OCI-LY3 (cell line): ENCODE results near the gene ASH1L.
"Not testable (repeated sequence)": the region's sequence is repeated elsewhere in the genome, so short reads cannot be mapped to it uniquely, and the experiment has no call there.

ENCODE experiments used
- H2AFZ ChIP-seq: fragments of 200-600, 300-600 bp; shearing (Covaris generic); 2 replicates; pipeline ENCODE4 v1.6.0; 2014; ENCODE audit warnings: antibody characterized with exemption, low read depth, low read length
- H3K27ac ChIP-seq: fragments of 200-600, 300-600 bp; sonication (generic); 2 replicates; pipeline ENCODE4 v1.5.1; 2014; ENCODE audit warnings: mild to moderate bottlenecking, low read length, moderate library complexity, mixed read lengths
- H3K27me3 ChIP-seq: fragments of 200-600, 300-600 bp; sonication (generic); 2 replicates; pipeline ENCODE4 v1.6.1; 2014; ENCODE audit warnings: low read depth, low read length, mixed read lengths
- H3K36me3 ChIP-seq: fragments of 200-600, 300-600 bp; sonication (generic); replicated peaks from 2 replicates; pipeline ENCODE3; 2014; ENCODE audit warnings: low read depth, low read length, mixed read lengths
- H3K4me1 ChIP-seq: fragments of 300-600, 200-600 bp; sonication (generic); 2 replicates; pipeline ENCODE4 v1.6.1; 2014; ENCODE audit warnings: low read length, mixed read lengths
- H3K4me2 ChIP-seq: fragments of 200-600, 300-600 bp; sonication (generic); 2 replicates; pipeline ENCODE4 v1.6.1; 2014; ENCODE audit warnings: low read length, mixed read lengths
- H3K4me3 ChIP-seq: fragments of 300-600, 200-600 bp; sonication (generic); 2 replicates; pipeline ENCODE4 v1.5.1; 2014; ENCODE audit warnings: antibody characterized with exemption, mild to moderate bottlenecking, low read length, moderate library complexity
- H3K79me2 ChIP-seq: fragments of 300-600, 200-600 bp; shearing (Covaris generic); 2 replicates; pipeline ENCODE4 v1.6.1; 2014; ENCODE audit warnings: mild to moderate bottlenecking, low read length, mixed read lengths
- H3K9ac ChIP-seq: fragments of 300-600, 200-600 bp; shearing (Covaris generic); 2 replicates; pipeline ENCODE4 v1.6.0; 2014; ENCODE audit warnings: mild to moderate bottlenecking, low read length, moderate library complexity
- H3K9me3 ChIP-seq: fragments of 200-600, 300-600 bp; shearing (Covaris generic); 2 replicates; pipeline ENCODE4 v1.6.1; 2014; ENCODE audit warnings: low read length, mixed read lengths; ENCODE audit not compliant: insufficient read depth
- H4K20me1 ChIP-seq: fragments of 200-600, 300-600 bp; sonication (generic); 2 replicates; pipeline ENCODE4 v1.6.1; 2016; ENCODE audit warnings: low read length, mixed read lengths; ENCODE audit not compliant: insufficient read depth
- CTCF ChIP-seq: fragments of 200-600, 300-600 bp; sonication (generic); IDR thresholded peaks from 2 replicates; pipeline ENCODE4 v1.5.1; 2014; ENCODE audit warnings: antibody characterized with exemption, low read length, low read depth
- EZH2phosphoT487 ChIP-seq: fragments of 200-600 bp; shearing (Covaris generic); IDR thresholded peaks from 2 replicates; pipeline ENCODE4 v1.6.1; 2018; ENCODE audit warnings: antibody characterized with exemption, mixed run types, low read depth

The ASH1L gene

GRCh38 chr1:155608888-155609225, 46.3 kb upstream of the ASH1L start:
- Histone ChIP-seq H3K9me3 (no peaks in the 10 kb centered on the region), H3K4me3 (no peak overlapping the region), H3K9ac (no peak overlapping the region), H3K27me3 (no peaks in the 10 kb centered on the region), H2AFZ (no peak overlapping the region), H3K4me2 (no peak overlapping the region), H3K27ac (no peak overlapping the region), H3K79me2 (no peaks in the 10 kb centered on the region), H4K20me1 (no peaks in the 10 kb centered on the region), H3K36me3 (peaks cover 3% of the 10 kb centered on the region), H3K4me1 (peaks cover 5% of the 10 kb centered on the region; the same call in 1 of the 2 replicates)
- no peak for TF ChIP-seq EZH2phosphoT487
- TF ChIP-seq CTCF: no peak

GRCh38 chr1:155607708-155608107, 45.1 kb upstream of the ASH1L start:
- no peak overlapping the region for H3K4me3 ChIP-seq
- H2AFZ ChIP-seq: no peak overlapping the region
- TF ChIP-seq CTCF (no peak), EZH2phosphoT487 (no peak)
- H3K4me1 ChIP-seq: peaks cover 5% of the 10 kb centered on the region; the same call in 1 of the 2 replicates
- H3K27me3 ChIP-seq: no peaks in the 10 kb centered on the region
- no peaks in the 10 kb centered on the region for H3K9me3 ChIP-seq
- H3K79me2 ChIP-seq: no peaks in the 10 kb centered on the region
- H3K27ac ChIP-seq: no peak overlapping the region
- H4K20me1 ChIP-seq: no peaks in the 10 kb centered on the region
- H3K4me2 ChIP-seq: no peak overlapping the region
- no peaks in the 10 kb centered on the region for H3K36me3 ChIP-seq
- H3K9ac ChIP-seq: no peak overlapping the region

GRCh38 chr1:155599828-155600572, 37.4 kb upstream of the ASH1L start:
- not testable (repeated sequence) for H3K9me3 ChIP-seq, H2AFZ ChIP-seq, H4K20me1 ChIP-seq, H3K79me2 ChIP-seq, H3K4me2 ChIP-seq, H3K27ac ChIP-seq, H3K9ac ChIP-seq, H3K27me3 ChIP-seq, H3K4me3 ChIP-seq, H3K36me3 ChIP-seq
- H3K4me1 ChIP-seq: peaks cover 17% of the 10 kb centered on the region

- no peaks in the 10 kb centered on the region for H4K20me1 ChIP-seq
- peaks cover 11% of the 10 kb centered on the region for H3K4me1 ChIP-seq
- peak overlapping the region; percentile 95 for H2AFZ ChIP-seq
- TF ChIP-seq CTCF (no peak), EZH2phosphoT487 (no peak)
- peak overlapping the region; percentile 62 for H3K4me2 ChIP-seq
- no peaks in the 10 kb centered on the region for H3K9me3 ChIP-seq
- H3K9ac ChIP-seq: peak overlapping the region; percentile 47
- H3K27ac ChIP-seq: no peak overlapping the region
- no peaks in the 10 kb centered on the region for H3K27me3 ChIP-seq
- no peaks in the 10 kb centered on the region for H3K36me3 ChIP-seq
- H3K79me2 ChIP-seq: no peaks in the 10 kb centered on the region
- peak overlapping the region; percentile 68 for H3K4me3 ChIP-seq
Measured at GRCh38 chr1:155598842-155599331, 36.3 kb upstream of the ASH1L start.
